ENCODE data around the gene SHC1. TPM values are rescaled to one million over a fixed set of nuclear protein-coding genes. Genes with fewer than 3 reads are reported as not detected.

SHC1 gene
- total RNA-seq, 2 donors from 2014 or later, result 85.0 to 97.2 TPM

DNA sequence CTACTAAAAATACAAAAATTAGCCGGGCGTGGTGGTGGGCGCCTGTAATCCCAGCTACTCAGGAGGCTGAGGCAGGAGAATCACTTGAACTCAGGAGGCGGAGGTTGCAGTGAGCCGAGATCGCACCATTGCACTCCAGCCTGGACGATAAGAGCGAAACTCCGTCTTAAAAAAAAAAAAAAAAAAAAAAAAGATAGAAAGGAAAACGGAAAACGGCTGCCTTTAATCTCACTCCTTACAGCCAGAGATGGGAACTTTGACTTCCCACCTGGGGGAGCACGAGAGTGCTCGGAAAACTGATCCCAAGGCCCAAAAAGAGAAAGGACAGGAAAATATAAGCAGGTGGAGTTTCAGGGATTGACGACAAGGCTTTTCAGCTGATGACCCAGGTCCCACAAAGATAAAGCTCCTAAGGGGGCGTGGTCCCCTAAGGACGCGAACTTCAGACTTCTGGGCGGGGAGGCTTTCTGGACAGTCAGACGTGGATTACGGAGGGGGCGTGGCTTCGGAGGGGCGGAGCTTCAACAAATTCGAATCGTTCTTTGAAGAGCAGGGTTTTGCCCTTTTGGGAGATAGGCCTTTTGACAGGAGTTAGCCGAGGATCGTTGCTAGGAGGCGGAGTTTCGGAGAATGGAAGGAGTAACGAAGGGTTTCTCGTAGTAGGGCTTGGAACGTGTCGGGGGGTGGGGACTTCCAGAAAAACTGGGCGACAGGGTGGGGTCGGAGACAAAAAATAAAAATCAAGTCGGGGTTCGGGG is 3.0 kb upstream of the SHC1 start:
- Histone ChIP-seq H3K27me3 (replicated peaks; ENCODE audit: insufficient read depth) (no peaks in the 10 kb centered on the region), H3K36me3 (no peaks in the 10 kb centered on the region), H3K9me3 (no peaks in the 10 kb centered on the region), H3K4me1 (replicated peaks) (peaks cover 14% of the 10 kb centered on the region), H3K4me3 (peak overlapping the region; percentile 52 to 82), H3K27ac (peak overlapping the region; percentile 98 to 99)
- peak; percentile 97 for DNase-seq (ENCODE audit: low spot score)
- WGBS, result 6% methylated on average over 37 of the region's 37 CpGs
- TF ChIP-seq POLR2AphosphoS5 (IDR thresholded peaks at IDR 0.05) (peak; percentile 88), POLR2A (IDR thresholded peaks at IDR 0.05) (peak; percentile 83)
- TF ChIP-seq, protein P1, sequence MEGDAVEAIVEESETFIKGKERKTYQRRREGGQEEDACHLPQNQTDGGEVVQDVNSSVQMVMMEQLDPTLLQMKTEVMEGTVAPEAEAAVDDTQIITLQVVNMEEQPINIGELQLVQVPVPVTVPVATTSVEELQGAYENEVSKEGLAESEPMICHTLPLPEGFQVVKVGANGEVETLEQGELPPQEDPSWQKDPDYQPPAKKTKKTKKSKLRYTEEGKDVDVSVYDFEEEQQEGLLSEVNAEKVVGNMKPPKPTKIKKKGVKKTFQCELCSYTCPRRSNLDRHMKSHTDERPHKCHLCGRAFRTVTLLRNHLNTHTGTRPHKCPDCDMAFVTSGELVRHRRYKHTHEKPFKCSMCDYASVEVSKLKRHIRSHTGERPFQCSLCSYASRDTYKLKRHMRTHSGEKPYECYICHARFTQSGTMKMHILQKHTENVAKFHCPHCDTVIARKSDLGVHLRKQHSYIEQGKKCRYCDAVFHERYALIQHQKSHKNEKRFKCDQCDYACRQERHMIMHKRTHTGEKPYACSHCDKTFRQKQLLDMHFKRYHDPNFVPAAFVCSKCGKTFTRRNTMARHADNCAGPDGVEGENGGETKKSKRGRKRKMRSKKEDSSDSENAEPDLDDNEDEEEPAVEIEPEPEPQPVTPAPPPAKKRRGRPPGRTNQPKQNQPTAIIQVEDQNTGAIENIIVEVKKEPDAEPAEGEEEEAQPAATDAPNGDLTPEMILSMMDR (IDR thresholded peaks at IDR 0.05), result peak in 2 of 4 experiments; percentile 12 to 45
- intact Hi-C loops (cut with DNase I), result loop anchor here (2.0 kb wide), 1 partner anchor 27 kb away; no protein-coding TSS in a partner anchor

DNA sequence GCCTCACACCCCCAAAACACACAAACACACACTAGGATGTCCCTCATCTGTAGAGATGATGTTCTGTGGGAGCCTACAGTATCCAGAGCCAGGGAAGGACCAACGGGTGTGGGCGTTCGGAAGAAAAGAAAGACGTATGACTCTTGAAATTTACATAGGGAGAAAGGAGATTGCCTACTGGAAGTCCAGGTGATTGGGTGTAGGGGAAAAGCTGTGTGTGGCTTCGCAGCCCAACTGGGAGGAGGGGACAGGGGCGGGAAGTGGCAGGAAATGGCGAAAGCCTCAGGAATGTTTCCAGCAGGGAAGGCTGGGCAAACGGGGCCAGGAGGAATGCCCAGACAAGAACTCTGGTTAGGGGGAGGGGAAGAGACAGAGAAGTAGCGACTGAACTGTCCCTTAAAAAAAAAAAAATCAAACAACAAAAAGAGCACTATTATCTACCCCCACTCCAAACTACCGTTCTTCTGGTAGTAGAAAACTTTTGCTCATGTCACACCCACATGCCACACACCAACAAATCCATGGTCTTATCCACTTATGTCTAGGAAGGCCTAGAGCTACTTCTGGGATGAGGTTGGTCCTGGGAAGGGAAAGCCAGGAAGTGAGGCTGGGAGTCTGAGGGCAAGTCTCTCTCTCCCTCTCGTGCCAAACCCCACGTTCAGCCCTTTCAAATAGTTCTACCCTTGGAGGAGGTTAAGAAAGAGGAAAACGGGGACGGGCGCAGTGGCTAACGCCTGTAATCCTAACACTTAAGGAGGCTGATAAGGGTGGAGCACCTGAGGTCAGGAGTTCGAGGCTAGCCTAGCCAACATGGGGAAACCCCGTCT is 2.2 kb upstream of the SHC1 start:
- DNase-seq (ENCODE audit: low spot score), result peak; percentile 87
- intact Hi-C loops (cut with DNase I), result no loop called here
- WGBS, result 25% methylated on average over 18 of the region's 18 CpGs
- TF ChIP-seq POLR2AphosphoS5 (IDR thresholded peaks at IDR 0.05) (peak; percentile 95), POLR2A (IDR thresholded peaks at IDR 0.05) (peak; percentile 50)
- TF ChIP-seq, protein P1 (IDR thresholded peaks at IDR 0.05), result no peak
- H3K27ac ChIP-seq, result peak overlapping the region; percentile 98 to 99
- no peaks in the 10 kb centered on the region for H3K36me3 ChIP-seq
- H3K4me3 ChIP-seq, result peak overlapping the region; percentile 52 to 82
- H3K4me1 ChIP-seq (replicated peaks), result peaks cover 14% of the 10 kb centered on the region
- H3K27me3 ChIP-seq (replicated peaks; ENCODE audit: insufficient read depth), result no peaks in the 10 kb centered on the region
- H3K9me3 ChIP-seq, result no peaks in the 10 kb centered on the region

DNA sequence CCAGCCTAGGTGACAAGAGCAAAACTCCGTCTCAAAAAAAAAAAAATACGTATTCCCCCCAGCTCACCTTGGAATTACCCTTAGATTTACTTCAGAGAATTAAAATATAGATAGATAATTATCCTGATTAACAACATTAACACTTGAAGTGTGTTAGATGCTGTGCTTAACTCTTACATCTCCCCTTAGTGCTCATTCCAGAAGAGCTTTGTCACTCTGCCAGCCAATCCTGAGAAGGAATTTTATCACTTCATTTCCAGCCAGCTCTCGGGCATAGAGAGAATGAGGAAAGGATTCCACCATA is 1.6 kb upstream of the SHC1 start:
- 55% methylated on average over 3 of the region's 3 CpGs for WGBS

DNA sequence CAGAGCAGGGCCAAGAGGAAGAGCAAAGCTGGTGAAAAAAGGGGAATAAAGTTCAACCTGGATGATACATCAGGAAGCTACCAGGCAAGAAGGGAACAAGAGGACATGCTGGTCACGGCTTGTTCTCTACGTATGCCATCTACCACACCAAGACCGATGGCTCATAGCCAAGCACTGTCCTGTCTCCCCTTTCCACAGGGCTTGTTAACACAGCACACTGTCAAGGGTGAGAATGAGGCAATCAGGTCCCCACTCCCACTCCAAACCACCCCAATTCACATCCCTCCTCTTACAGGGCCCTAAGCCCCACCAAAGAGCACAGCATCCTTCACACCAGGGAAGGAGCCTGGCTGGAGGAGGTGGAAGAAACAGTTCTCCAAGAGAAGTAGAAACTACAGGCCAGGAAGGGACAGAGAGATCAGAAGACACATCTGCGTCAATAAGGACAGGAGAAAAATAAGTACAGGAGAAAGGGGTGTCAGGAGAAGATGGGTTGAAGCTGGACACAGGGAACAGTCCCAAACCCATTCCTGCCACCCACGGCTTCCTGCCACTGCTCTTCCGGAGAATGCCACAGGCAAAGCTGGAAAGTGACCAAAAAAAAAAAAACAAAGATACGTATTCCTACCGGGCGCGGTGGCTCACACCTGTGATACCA is 923 bp upstream of the SHC1 start:
- Histone ChIP-seq H3K36me3 (peaks cover 0 to 4% of the 10 kb centered on the region in 2 donors), H3K27ac (peak overlapping the region; percentile 98 to 99), H3K4me3 (peak overlapping the region in 1 of 2 donors; percentile 33), H3K9me3 (no peaks in the 10 kb centered on the region), H3K27me3 (replicated peaks; ENCODE audit: insufficient read depth) (no peaks in the 10 kb centered on the region), H3K4me1 (replicated peaks) (peaks cover 14% of the 10 kb centered on the region)
- WGBS, result 25% methylated on average over 10 of the region's 10 CpGs
- peak; percentile 72 for DNase-seq (ENCODE audit: low spot score)
- intact Hi-C loops (cut with DNase I), result no loop called here
- TF ChIP-seq POLR2AphosphoS5 (IDR thresholded peaks at IDR 0.05), result no peak
- TF ChIP-seq, protein P1 (IDR thresholded peaks at IDR 0.05), result no peak
- no peak for TF ChIP-seq POLR2A (IDR thresholded peaks at IDR 0.05)

More for the DNA sequence above, 1.6 kb upstream of the SHC1 start:
- no peak for DNase-seq (ENCODE audit: low spot score)
- Histone ChIP-seq H3K36me3 (no peaks in the 10 kb centered on the region), H3K9me3 (no peaks in the 10 kb centered on the region), H3K4me3 (peak overlapping the region in 1 of 2 donors; percentile 82), H3K27ac (peak overlapping the region; percentile 98 to 99), H3K4me1 (replicated peaks) (peaks cover 14% of the 10 kb centered on the region), H3K27me3 (replicated peaks; ENCODE audit: insufficient read depth) (no peaks in the 10 kb centered on the region)
- intact Hi-C loops (cut with DNase I), result no loop called here
- TF ChIP-seq, protein P1 (IDR thresholded peaks at IDR 0.05), result no peak
- TF ChIP-seq POLR2AphosphoS5 (IDR thresholded peaks at IDR 0.05), result no peak
- no peak for TF ChIP-seq POLR2A (IDR thresholded peaks at IDR 0.05)

Measured in prostate gland (tissue), 2 donors.